ENCODE measurements around the gene AEN.

The AEN gene

GRCh38 chr15:88655800-88656488, 34.8 kb downstream of the AEN start:
- no peak overlapping the region for H3K4me3 ChIP-seq (ENCODE audit: insufficient read length, low read depth)
- H3K27me3 ChIP-seq (ENCODE audit: insufficient read depth, insufficient read length) = no peaks in the 10 kb centered on the region
- no peak overlapping the region for H3K9ac ChIP-seq (ENCODE audit: insufficient read length, low read depth)
- no peak for TF ChIP-seq SUZ12 (IDR thresholded peaks at IDR 0.05; ENCODE audit: extremely low read depth, insufficient read depth, insufficient read length)
- no peak for TF ChIP-seq YY1 (IDR thresholded peaks at IDR 0.05; ENCODE audit: insufficient read depth, insufficient read length)
- TF ChIP-seq ZNF274 (IDR thresholded peaks at IDR 0.05; ENCODE audit: low read depth, low read length) = no peak
- H3K36me3 ChIP-seq (ENCODE audit: insufficient read depth, insufficient read length, low read length) = no peaks in the 10 kb centered on the region
- H3K9me3 ChIP-seq (ENCODE audit: insufficient read depth, low read length) = no peaks in the 10 kb centered on the region; the same call in 1 of the 2 replicates
- H3K4me1 ChIP-seq (ENCODE audit: insufficient read depth, insufficient read length) = peaks cover 21% of the 10 kb centered on the region
- DNase-seq (ENCODE audit: low read depth, low spot score) = no peak

GRCh38 chr15:88656760-88657221, 35.7 kb downstream of the AEN start:
- Histone ChIP-seq H3K4me3 (ENCODE audit: insufficient read length, low read depth) (no peak overlapping the region), H3K4me1 (ENCODE audit: insufficient read depth, insufficient read length) (peaks cover 21% of the 10 kb centered on the region), H3K36me3 (ENCODE audit: insufficient read depth, insufficient read length, low read length) (no peaks in the 10 kb centered on the region), H3K9ac (ENCODE audit: insufficient read length, low read depth) (no peak overlapping the region), H3K27me3 (ENCODE audit: insufficient read depth, insufficient read length) (no peaks in the 10 kb centered on the region), H3K9me3 (ENCODE audit: insufficient read depth, low read length) (no peaks in the 10 kb centered on the region; the same call in 1 of the 2 replicates)
- DNase-seq (ENCODE audit: low read depth, low spot score) = no peak
- TF ChIP-seq ZNF274 (IDR thresholded peaks at IDR 0.05; ENCODE audit: low read depth, low read length) = no peak
- no peak for TF ChIP-seq SUZ12 (IDR thresholded peaks at IDR 0.05; ENCODE audit: extremely low read depth, insufficient read depth, insufficient read length)
- no peak for TF ChIP-seq YY1 (IDR thresholded peaks at IDR 0.05; ENCODE audit: insufficient read depth, insufficient read length)

DNA sequence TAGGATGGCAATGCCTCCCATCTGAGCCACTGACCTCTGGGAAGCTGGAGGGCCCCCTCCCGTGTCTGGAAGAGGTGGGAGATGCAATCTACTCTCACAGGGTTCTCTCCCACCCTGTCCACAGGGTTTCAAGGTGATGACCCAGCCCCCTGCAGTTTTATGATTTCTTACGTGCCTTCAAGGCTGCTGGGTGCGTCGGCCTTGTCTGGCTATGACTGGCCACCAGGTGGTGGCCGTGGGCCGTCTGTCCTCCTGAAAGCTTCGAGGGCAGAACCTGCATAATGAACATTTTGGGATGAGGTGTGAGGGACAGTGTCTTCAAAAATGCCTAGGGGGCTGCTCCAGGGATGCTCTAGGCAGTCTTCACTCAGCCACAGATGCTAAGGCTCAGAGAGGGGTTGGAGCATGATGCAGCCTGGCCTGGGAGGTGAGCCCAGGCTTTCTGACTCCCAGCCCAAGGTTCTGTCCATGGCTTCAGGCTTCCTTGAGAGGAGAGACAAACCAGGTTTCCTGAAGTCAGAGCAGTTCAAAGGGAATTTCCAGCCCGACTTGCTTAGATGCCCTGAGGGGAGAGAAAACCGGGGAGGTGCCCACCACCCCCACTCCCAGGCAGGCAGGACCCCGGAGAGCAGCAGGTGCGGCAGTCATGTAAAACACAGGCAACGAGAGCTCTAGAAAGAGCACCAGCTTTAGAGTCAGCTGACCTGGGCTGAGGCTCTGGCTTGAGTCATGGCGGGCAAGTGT, 36.4 kb downstream of the AEN start:
- H3K4me3 ChIP-seq (ENCODE audit: insufficient read length, low read depth) = no peak overlapping the region
- H3K4me1 ChIP-seq (ENCODE audit: insufficient read depth, insufficient read length) = peaks cover 18% of the 10 kb centered on the region
- peak overlapping the region; percentile 3 for H3K9ac ChIP-seq (ENCODE audit: insufficient read length, low read depth)
- H3K36me3 ChIP-seq (ENCODE audit: insufficient read depth, insufficient read length, low read length) = no peaks in the 10 kb centered on the region
- 0 out of 2 replicates have a peak, but pooled peaks cover 6% of the 10 kb centered on the region for H3K9me3 ChIP-seq (ENCODE audit: insufficient read depth, low read length)
- no peaks in the 10 kb centered on the region for H3K27me3 ChIP-seq (ENCODE audit: insufficient read depth, insufficient read length)
- DNase-seq (ENCODE audit: low read depth, low spot score) = no peak
- TF ChIP-seq SUZ12 (IDR thresholded peaks at IDR 0.05; ENCODE audit: extremely low read depth, insufficient read depth, insufficient read length) = no peak
- TF ChIP-seq YY1 (IDR thresholded peaks at IDR 0.05; ENCODE audit: insufficient read depth, insufficient read length) = no peak
- TF ChIP-seq ZNF274 (IDR thresholded peaks at IDR 0.05; ENCODE audit: low read depth, low read length) = no peak

- TF ChIP-seq ZNF274 (IDR thresholded peaks at IDR 0.05; ENCODE audit: low read depth, low read length) = no peak
- TF ChIP-seq SUZ12 (IDR thresholded peaks at IDR 0.05; ENCODE audit: extremely low read depth, insufficient read depth, insufficient read length) = no peak
- no peak for TF ChIP-seq YY1 (IDR thresholded peaks at IDR 0.05; ENCODE audit: insufficient read depth, insufficient read length)
- Histone ChIP-seq H3K4me1 (ENCODE audit: insufficient read depth, insufficient read length) (peaks cover 11% of the 10 kb centered on the region), H3K4me3 (ENCODE audit: insufficient read length, low read depth) (no peak overlapping the region), H3K9ac (ENCODE audit: insufficient read length, low read depth) (no peak overlapping the region), H3K36me3 (ENCODE audit: insufficient read depth, insufficient read length, low read length) (no peaks in the 10 kb centered on the region), H3K27me3 (ENCODE audit: insufficient read depth, insufficient read length) (no peaks in the 10 kb centered on the region), H3K9me3 (ENCODE audit: insufficient read depth, low read length) (0 out of 2 replicates have a peak, but pooled peaks cover 6% of the 10 kb centered on the region)
- DNase-seq (ENCODE audit: low read depth, low spot score) = no peak
Observed at GRCh38 chr15:88658070-88658965, 37.2 kb downstream of the AEN start.

DNA sequence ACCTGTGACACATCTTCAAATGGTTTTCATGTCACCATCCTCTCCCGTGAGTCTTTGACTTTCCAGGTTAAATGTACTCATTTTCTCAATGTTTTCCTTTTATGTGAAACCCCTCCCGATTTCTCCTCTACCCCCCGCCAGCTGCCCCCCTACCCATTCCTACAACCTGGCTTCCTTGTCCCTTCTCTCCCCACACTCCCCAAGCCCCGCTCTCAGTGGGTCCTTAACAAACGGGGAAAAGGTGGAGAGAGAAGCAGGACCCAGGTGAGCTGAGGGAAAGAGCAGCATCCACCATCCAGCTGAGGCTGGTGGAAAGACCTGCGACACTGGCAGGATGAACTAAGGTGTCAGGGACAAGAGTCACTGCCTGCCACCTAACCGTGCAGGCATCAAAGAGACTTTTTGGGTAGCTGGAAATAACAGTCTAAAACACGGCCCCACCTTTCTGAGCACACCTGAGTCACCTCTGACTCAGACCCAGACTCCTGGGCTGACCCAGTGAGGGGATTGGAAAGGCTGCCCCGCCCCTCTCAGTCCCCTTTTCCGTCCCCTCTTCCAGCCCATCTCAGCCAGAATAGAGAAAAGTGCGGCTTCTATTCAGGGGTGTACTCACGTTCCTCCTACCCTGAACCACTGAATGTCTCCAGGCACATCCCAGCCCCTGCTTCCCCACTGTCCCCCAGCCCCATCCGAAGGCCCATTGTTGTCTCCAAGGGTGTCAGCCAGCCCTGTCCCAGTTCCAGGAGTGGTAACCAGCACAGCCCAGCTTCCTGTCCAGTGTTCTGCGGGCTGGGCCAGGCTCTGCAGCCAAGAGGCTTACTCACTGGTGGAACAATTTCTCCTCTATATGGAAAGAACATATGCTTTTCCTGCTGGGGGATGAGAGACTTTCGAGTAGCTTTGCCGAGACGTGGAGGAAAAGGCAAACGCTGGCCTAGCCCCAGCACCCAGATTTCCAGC, 38.1 kb downstream of the AEN start:
- no peak overlapping the region for H3K4me3 ChIP-seq (ENCODE audit: insufficient read length, low read depth)
- 0 out of 2 replicates have a peak, but pooled peaks cover 6% of the 10 kb centered on the region for H3K9me3 ChIP-seq (ENCODE audit: insufficient read depth, low read length)
- no peaks in the 10 kb centered on the region for H3K36me3 ChIP-seq (ENCODE audit: insufficient read depth, insufficient read length, low read length)
- DNase-seq (ENCODE audit: low read depth, low spot score) = no peak
- H3K9ac ChIP-seq (ENCODE audit: insufficient read length, low read depth) = no peak overlapping the region
- H3K27me3 ChIP-seq (ENCODE audit: insufficient read depth, insufficient read length) = no peaks in the 10 kb centered on the region
- H3K4me1 ChIP-seq (ENCODE audit: insufficient read depth, insufficient read length) = peaks cover 10% of the 10 kb centered on the region
- no peak for TF ChIP-seq SUZ12 (IDR thresholded peaks at IDR 0.05; ENCODE audit: extremely low read depth, insufficient read depth, insufficient read length)

DNA sequence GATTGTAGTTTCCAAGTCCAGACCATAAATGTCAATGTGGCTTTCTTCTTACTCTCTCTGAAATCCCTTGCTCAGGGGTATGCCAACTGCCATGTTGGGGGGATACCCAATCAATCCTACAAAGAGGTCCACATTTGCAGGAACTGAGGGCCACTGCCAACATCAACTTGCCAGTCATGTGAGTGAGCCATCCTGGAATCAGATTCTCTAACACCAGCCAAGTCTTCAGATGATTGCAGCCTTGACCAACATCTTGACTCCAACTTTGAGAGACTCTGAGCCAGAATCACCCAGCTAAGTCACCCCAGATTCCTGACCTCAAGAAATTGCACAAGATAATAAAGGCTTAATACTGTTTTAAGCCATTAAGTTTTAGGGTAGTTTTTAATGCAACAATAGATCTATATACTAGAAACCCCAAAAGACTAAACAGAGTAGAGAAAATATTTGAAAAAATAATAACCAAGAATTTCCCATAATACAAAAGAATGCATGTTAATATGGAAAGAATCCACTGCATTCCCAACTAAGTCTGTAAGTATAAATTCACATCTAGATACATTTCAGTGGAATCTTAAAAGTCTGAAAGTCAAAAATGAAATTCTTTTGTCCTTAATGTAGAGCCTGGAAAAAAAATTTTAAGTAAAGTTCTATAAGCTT, 40.0 kb downstream of the AEN start:
- Histone ChIP-seq H3K9me3 (ENCODE audit: insufficient read depth, low read length) (0 out of 2 replicates have a peak, but pooled peaks cover 6% of the 10 kb centered on the region), H3K4me1 (ENCODE audit: insufficient read depth, insufficient read length) (peaks cover 10% of the 10 kb centered on the region), H3K4me3 (ENCODE audit: insufficient read length, low read depth) (no peak overlapping the region), H3K36me3 (ENCODE audit: insufficient read depth, insufficient read length, low read length) (no peaks in the 10 kb centered on the region), H3K9ac (ENCODE audit: insufficient read length, low read depth) (no peak overlapping the region), H3K27me3 (ENCODE audit: insufficient read depth, insufficient read length) (no peaks in the 10 kb centered on the region)
- DNase-seq (ENCODE audit: low read depth, low spot score) = no peak
- TF ChIP-seq ZNF274 (IDR thresholded peaks at IDR 0.05; ENCODE audit: low read depth, low read length) = no peak
- no peak for TF ChIP-seq YY1 (IDR thresholded peaks at IDR 0.05; ENCODE audit: insufficient read depth, insufficient read length)
- no peak for TF ChIP-seq SUZ12 (IDR thresholded peaks at IDR 0.05; ENCODE audit: extremely low read depth, insufficient read depth, insufficient read length)

Measured in NT2/D1 (cell line).